22Rv1 (cell line): ENCODE measurements around the gene HAUS7.

Experiments
- H3K27ac ChIP-seq: fragments of 450-650 bp; 2 replicates; pipeline ENCODE4 v1.5.1; 2017
- ZFX ChIP-seq: fragments of 450-650 bp; IDR thresholded peaks from 2 replicates; pipeline ENCODE4 v1.6.1; 2017; ENCODE audit warnings: antibody characterized with exemption, borderline replicate concordance
- TF ChIP-seq, protein P1 (sequence below): fragments of 450-650 bp; IDR thresholded peaks from 2 replicates; pipeline ENCODE4 v1.5.1; 2017; ENCODE audit warnings: mild to moderate bottlenecking

Gene HAUS7

DNA sequence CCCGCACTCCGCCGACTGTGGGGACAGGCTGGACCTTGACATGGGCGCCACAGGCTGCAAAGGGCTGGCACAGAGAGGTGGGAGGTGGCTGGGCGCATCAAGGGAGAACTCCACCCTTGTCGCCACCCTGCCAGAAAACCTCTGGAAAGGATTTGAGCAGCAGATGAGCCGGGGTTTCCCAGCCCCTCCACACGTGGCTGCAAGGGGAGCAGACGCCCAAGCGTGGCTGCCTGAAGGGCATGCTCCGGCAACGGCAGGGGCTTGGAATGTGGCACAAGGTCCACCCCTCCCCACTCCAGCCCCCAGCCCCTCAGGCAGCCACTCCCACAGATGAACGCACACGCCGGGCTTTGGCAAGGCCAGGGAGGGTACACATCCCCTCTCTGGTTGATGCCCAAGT is 29.0 kb upstream of the HAUS7 start:
- no peak overlapping the region for H3K27ac ChIP-seq
- TF ChIP-seq ZFX = no peak
- TF ChIP-seq, protein P1, sequence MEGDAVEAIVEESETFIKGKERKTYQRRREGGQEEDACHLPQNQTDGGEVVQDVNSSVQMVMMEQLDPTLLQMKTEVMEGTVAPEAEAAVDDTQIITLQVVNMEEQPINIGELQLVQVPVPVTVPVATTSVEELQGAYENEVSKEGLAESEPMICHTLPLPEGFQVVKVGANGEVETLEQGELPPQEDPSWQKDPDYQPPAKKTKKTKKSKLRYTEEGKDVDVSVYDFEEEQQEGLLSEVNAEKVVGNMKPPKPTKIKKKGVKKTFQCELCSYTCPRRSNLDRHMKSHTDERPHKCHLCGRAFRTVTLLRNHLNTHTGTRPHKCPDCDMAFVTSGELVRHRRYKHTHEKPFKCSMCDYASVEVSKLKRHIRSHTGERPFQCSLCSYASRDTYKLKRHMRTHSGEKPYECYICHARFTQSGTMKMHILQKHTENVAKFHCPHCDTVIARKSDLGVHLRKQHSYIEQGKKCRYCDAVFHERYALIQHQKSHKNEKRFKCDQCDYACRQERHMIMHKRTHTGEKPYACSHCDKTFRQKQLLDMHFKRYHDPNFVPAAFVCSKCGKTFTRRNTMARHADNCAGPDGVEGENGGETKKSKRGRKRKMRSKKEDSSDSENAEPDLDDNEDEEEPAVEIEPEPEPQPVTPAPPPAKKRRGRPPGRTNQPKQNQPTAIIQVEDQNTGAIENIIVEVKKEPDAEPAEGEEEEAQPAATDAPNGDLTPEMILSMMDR = no peak

DNA sequence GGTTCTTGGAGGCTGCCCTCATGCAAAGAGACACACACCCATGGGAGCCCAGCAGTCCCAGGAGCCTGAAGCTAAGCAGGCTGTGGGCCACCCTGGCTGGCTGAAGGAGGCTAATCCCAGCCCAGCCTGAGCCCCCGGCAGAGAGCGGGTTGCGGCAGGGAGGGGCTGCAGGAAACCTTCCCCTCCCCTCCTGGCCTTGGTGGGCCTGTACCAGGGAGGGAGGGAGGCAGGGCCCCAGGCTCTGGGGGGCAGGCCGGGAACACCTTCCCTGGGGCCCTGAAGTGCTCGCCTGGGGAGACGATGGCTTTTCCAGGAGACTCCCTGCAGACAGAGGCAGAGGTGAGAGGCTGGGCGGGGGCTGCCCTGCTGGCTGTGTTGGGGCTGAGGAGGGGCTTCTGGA is 28.1 kb upstream of the HAUS7 start:
- no peak overlapping the region for H3K27ac ChIP-seq
- TF ChIP-seq ZFX = no peak
- TF ChIP-seq, protein P1 = no peak

DNA sequence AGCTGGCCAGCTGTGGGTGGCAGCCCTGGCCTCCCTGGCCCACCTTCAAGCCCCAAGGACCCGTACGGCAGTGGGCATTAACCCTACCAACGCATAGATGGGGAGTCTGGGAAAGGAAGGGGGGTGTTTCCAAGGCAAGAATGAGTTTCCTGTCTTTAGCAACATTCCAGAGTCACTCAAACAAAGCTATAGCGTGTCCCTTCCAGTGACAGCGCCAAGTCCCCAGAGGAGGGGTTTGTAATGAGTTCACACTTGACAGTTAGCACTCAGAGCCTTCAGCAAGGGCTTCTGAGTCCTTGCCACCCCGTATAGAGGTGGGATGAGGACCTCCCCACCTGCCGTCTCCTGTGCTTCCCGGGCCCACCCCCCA is 26.2 kb upstream of the HAUS7 start:
- TF ChIP-seq, protein P1 = no peak
- no peak for TF ChIP-seq ZFX

DNA sequence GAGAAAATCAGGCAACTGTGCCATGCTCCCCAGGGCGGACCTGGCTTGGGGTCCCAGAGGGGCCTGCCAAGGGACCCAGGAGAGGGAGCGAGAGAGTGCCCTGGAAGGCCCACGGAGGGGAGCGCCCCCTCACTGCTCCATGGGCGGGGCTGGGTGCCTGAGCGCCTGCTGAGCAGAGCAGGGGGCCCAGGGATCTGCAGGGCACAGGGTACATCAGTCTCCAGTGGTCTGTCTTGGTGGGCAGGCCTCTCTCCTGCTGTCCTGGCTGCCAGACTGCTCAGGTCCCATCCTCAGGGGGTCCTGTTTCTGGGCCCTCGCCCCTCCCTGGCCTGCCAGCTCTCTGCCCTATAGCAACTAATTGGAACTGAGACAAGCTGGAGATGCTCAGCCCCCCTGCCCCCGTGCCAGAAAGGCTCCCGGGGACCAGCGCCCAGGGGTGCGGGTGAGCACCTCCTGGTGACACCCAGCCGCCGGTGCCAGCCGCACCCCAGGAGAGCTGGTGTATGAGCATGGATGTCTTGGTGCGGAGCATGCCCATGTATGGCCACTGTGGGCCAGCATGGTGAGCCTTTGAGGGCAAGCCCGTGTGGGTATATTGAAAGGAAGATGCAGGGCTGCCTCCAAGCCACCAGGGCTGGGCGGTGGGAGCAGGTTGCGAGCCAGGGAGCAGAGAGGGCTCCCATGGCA is 25.7 kb upstream of the HAUS7 start:
- TF ChIP-seq, protein P1 = no peak
- no peak for TF ChIP-seq ZFX
- no peak overlapping the region for H3K27ac ChIP-seq

More for the DNA sequence above, 26.2 kb upstream of the HAUS7 start:
- no peak overlapping the region for H3K27ac ChIP-seq

DNA sequence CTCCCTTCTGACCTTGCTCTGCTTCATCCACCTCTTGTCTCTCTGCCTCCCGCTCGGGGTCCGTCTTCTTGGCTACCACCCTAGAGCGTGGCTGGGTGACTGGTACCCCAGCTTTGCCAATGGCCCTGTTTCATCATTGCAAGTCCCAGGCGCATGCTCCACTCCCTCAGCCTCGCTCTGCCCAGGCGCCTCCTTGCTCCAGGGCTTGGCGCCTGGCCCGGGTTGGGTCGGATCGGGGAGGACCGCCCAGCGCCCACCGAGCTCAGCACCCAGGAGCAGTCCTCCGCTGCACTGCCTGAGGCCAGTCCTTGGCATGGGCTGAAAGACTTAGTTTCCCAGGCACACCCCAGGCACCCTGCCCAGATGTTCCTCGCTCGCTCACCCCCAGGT is 25.0 kb upstream of the HAUS7 start:
- H3K27ac ChIP-seq = no peak overlapping the region
- TF ChIP-seq, protein P1 = no peak
- TF ChIP-seq ZFX = no peak

DNA sequence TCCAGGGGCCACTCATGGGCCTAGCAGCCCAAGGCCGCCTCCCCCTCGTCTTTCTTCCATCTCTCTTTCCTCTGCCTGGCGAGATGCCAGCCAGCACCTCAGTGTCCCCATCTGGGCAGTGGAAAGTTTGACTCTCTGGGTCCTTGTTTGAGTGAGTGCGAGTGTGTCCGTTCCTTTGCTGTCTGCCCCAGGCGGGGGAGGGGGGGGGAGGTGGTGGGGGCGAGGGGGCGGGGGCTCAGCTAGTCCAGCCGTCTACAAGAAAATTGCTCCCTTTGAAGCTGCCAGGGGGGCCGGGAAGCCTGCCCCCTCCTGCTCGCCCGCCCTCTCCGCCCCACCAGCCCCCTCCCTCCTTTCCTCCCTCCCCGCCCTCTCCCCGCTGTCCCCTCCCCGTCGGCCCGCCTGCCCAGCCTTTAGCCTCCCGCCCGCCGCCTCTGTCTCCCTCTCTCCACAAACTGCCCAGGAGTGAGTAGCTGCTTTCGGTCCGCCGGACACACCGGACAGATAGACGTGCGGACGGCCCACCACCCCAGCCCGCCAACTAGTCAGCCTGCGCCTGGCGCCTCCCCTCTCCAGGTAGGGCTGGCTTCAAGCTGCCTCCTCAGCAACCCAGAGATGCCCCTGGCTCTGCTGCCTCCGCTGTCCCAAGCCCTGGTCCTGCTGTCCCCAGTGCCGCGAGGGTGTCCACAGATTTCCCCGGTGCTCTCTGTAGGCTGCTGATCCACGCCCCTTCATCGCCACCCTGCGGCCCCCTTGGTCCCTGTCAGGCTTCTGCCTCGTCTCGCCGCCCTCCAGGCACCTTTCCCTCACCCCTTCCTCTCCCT is 24.4 kb upstream of the HAUS7 start, which contains the start of gene BGN:
BGN (plus strand) TSS at position 440 of the 821 bp plus-strand sequence. CDS start 9,652 bp downstream, outside the sequence.
- H3K27ac ChIP-seq = no peak within 1 kb of the TSS
- no peak for TF ChIP-seq ZFX
- TF ChIP-seq, protein P1 = no peak

DNA sequence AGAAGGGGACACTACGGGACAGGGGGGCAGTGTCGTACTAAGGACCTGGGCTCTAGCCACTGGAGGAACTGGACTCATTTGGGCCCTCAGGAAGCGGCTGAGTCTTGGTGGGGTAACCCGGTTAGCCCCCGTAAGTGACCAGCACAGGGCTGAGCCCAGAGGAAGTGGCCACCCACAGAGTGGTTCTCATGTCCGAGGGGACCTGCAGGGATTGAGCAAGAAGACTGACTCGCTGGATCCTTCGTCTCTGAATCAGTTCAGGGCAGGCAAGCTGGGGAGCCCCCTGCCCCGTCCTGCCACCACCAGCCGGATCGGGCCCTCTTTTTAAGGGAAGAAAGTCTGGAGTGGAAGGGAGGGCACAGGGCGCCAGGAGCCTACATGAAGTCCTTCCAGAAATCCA is 23.7 kb upstream of the HAUS7 start:
- TF ChIP-seq, protein P1 = no peak
- TF ChIP-seq ZFX = no peak
- H3K27ac ChIP-seq = no peak overlapping the region
